HepG2 (cell line): ENCODE measurements around the gene RCC2. TPM values are rescaled to one million over a fixed set of nuclear protein-coding genes. Genes with fewer than 3 reads are reported as not detected.
"Not testable (repeated sequence)": the region's sequence is repeated elsewhere in the genome, so short reads cannot be mapped to it uniquely, and the experiment has no call there.

Experiments used
- ATAC-seq: fragments of 200-7000 bp; cut with Tn5 transposase; 3 replicates; pipeline ENCODE4 v1.9.1; 2020; ENCODE audit warnings: mild to moderate bottlenecking, moderate library complexity
- BruUV-seq: library from RNA; stranded (reverse); fragments of 400-500 nt; replicated peaks from 2 replicates; lab custom pipeline; 2021; lab: Mats Ljungman, UMichigan
- CTCF ChIA-PET: fragments of 300-600 bp; formaldehyde crosslinking; extraction: SDS; loops from one replicate; lab custom pipeline; 2021; ENCODE audit warnings: low total read pairs, inconsistent platforms, low intra/inter-chr PET ratio; lab: Yijun Ruan, JAX
- POLR2A ChIA-PET: fragments of 350-600 bp; sonication (Branson Sonifier 250); formaldehyde crosslinking; loops from one replicate; lab custom pipeline; 2020; ENCODE audit warnings: antibody characterized with exemption, inconsistent platforms; lab: Yijun Ruan, JAX
- DNase-seq: peaks from one replicate; pipeline ENCODE4 v3.0.0-alpha.2; 2015; ENCODE audit warnings: low spot score
- FAIRE-seq: peaks from 3 replicates; lab custom pipeline; 2011; peaks lifted over from hg19 to GRCh38; lab: Jason Lieb, UNC
- H2AFZ ChIP-seq: one replicate; pipeline ENCODE4 v1.6.1; 2011; ENCODE audit warnings: low read length, inconsistent platforms
- H3K27ac ChIP-seq: fragments of 300-600 bp; 3 replicates; pipeline ENCODE4 v1.8.0; 2011; ENCODE audit warnings: mixed run types, mild to moderate bottlenecking, mixed read lengths, low read length, inconsistent platforms; ENCODE audit not compliant: insufficient read depth; ENCODE audit errors: extremely low read length
- H3K27me3 ChIP-seq, 2 experiments: fragments of 200-600 bp in 1 of 2; 2 replicates in 1 of 2; 3 replicates in 1 of 2; pipeline versions ENCODE4 v1.6.0 to v1.8.0; 2011; ENCODE audit warnings: low read length in 2 of 2, mild to moderate bottlenecking in 2 of 2, moderate library complexity in 2 of 2, inconsistent platforms in 1 of 2; ENCODE audit not compliant: insufficient read depth in 2 of 2, control insufficient read depth in 1 of 2
- H3K36me3 ChIP-seq, 2 experiments: fragments of 200-600 bp in 1 of 2; replicated peaks in 1 of 2; 2 replicates in 1 of 2; 3 replicates in 1 of 2; pipeline versions ENCODE4 v1.5.1 to v1.8.0; 2011; ENCODE audit warnings: low read length in 2 of 2, inconsistent platforms in 1 of 2; ENCODE audit not compliant: insufficient read depth in 2 of 2, control insufficient read depth in 1 of 2
- H3K4me1 ChIP-seq: 2 replicates; pipeline ENCODE4 v1.5.1; 2012; ENCODE audit warnings: low read length, inconsistent platforms; ENCODE audit not compliant: insufficient read depth
- H3K4me2 ChIP-seq: 2 replicates; pipeline ENCODE4 v1.6.0; 2011; ENCODE audit warnings: low read depth, low read length, inconsistent platforms
- H3K4me3 ChIP-seq, 3 experiments: fragments of 200-600 bp in 1 of 3; sonication (generic), shearing (Covaris generic) in 1 of 3; replicated peaks in 1 of 3; 2 replicates each; pipeline ENCODE4 v1.5.1; 2011 to 2016; ENCODE audit warnings: low read length in 3 of 3, inconsistent platforms in 2 of 3, low read depth in 2 of 3, mild to moderate bottlenecking in 2 of 3, control low read depth in 1 of 3, mixed read lengths in 1 of 3; ENCODE audit not compliant: insufficient read depth in 1 of 3
- H3K79me2 ChIP-seq: one replicate; pipeline ENCODE4 v1.6.1; 2011; ENCODE audit warnings: low read length, inconsistent platforms; ENCODE audit not compliant: insufficient read depth
- H3K9ac ChIP-seq: 2 replicates; pipeline ENCODE4 v1.6.0; 2011; ENCODE audit warnings: mild to moderate bottlenecking, low read depth, low read length, inconsistent platforms; ENCODE audit not compliant: insufficient read depth
- H3K9me3 ChIP-seq: 2 replicates; pipeline ENCODE4 v1.5.1; 2012; ENCODE audit warnings: mild to moderate bottlenecking, low read length
- H4K20me1 ChIP-seq: 2 replicates; pipeline ENCODE4 v1.6.0; 2011; ENCODE audit warnings: inconsistent platforms, mild to moderate bottlenecking, low read length, moderate library complexity; ENCODE audit not compliant: insufficient read depth
- ATM ChIP-seq: fragments of 450-650 bp; IDR thresholded peaks from 2 replicates; pipeline ENCODE4 v1.7.1; 2017; ENCODE audit warnings: mild to moderate bottlenecking, borderline replicate concordance
- RAD21 ChIP-seq: fragments of 450-650 bp; formaldehyde crosslinking; IDR thresholded peaks from 2 replicates; pipeline ENCODE4 v1.5.0; 2020; ENCODE audit warnings: mild to moderate bottlenecking
- ZNF460 ChIP-seq: sonication (generic); formaldehyde crosslinking; IDR thresholded peaks from 2 replicates; pipeline ENCODE4 v1.5.1; 2020; ENCODE audit warnings: missing genetic modification reagents, mild to moderate bottlenecking, borderline replicate concordance
- WGBS: methylation state at CpG from one replicate; pipeline ENCODE4 v1.1.6; 2017; ENCODE audit warnings: low lambda C conversion rate; 5-methylcytosine and 5-hydroxymethylcytosine counted together
- in situ Hi-C: cut with HindIII; loops from 2 replicates; pipeline ENCODE4 v1.10.0; 2017; ENCODE audit warnings: low pct_unique_long_range_greater_than_20kb; ENCODE audit not compliant: extremely low pct_ligation_motif_present
- intact Hi-C: fragments of 100-400 bp; cut with micrococcal nuclease; formaldehyde crosslinking; loops from one replicate; pipeline ENCODE4 v1.10.0; 2022; ENCODE audit not compliant: unreplicated experiment
- polyA plus RNA-seq, 8 experiments: library from polyadenylated mRNA; depleted of rRNA in 3 of 8; stranded (reverse) in 7 of 8; unstranded in 1 of 8; fragments of >200 nt; fragmentation: Illumina TruSeq in 4 of 8; extraction: Trizol in 4 of 8; gene quantifications; 2 replicates each; pipeline versions ENCODE4 v1.2.1 to v1.2.3, GENCODE V29; 2011 to 2016; ENCODE audit warnings: low read depth in 4 of 8, missing spikeins in 1 of 8, mixed read lengths in 1 of 8; ENCODE audit not compliant: insufficient read depth in 1 of 8
- total RNA-seq, 5 experiments: library from RNA; depleted of rRNA; stranded (reverse); fragments of >200 nt; fragmentation: Illumina TruSeq; extraction: Trizol; gene quantifications; 2 replicates each; pipeline ENCODE4 v1.2.3, GENCODE V29; 2016; ENCODE audit warnings: low read depth in 1 of 5

Gene RCC2
- total and polyA plus RNA-seq, 2 of the 13 experiments (the other 11 are each of a cell fraction or from before 2014, with no cell fraction given): 20.5 to 55.8 TPM

DNA sequence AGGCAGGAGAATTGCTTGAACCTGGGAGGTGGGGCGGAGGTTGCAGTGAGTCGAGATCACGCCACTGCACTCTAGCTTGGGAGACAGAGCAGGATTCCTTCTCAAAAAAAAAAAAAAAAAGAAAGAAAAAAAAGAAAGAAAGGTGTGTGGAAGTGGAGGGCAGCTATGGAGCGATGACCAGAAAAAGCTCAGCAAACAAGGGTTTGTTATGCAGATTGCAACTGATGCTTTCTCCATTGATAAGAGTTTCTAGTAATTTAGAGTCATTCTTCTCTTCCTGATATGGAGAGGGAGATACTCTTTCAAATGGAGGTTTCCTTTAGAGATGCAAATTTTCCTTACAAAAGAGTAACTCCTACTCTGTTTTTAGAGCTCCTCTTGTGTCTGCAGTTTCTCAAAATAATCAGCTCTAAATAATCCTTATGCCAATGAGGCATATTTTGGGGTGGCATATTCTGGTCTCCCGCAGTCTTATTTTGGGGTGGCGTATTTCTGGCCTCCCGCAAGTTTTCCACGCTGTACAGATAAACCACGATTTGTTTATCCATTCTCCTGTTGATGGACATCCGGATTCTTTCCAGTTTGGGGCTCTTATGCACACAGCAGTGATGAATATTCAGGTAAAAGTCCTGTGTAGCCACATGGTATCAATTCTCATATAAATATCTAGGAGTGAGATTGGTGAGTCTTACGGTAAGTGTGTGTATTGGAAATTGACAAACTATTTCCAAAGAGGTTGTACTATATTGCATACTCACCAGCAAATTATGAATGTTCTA, 30.7 kb upstream of the RCC2 start:
- no peak for DNase-seq
- Histone ChIP-seq H2AFZ (no peak overlapping the region), H3K4me3 (no peak overlapping the region), H3K79me2 (no peaks in the 10 kb centered on the region), H3K27ac (no peak overlapping the region), H3K4me1 (peaks cover 10% of the 10 kb centered on the region; the same call in 1 of the 2 replicates), H4K20me1 (no peaks in the 10 kb centered on the region), H3K27me3 (no peaks in the 10 kb centered on the region), H3K9ac (no peak overlapping the region), H3K9me3 (no peaks in the 10 kb centered on the region), H3K36me3 (no peaks in the 10 kb centered on the region), H3K4me2 (no peak overlapping the region)
- ChIA-PET POLR2A (interaction anchor here (1.0 kb wide), 1 partner anchor 39 kb away, joined by 3 read pairs; no protein-coding TSS in a partner anchor), CTCF (no interaction called here)
- 58% methylated on average over 11 of the region's 11 CpGs for WGBS
- BruUV-seq: no TSS peak
- TF ChIP-seq ATM: no peak
- TF ChIP-seq RAD21 (CRISPR knock-in tag): no peak
- TF ChIP-seq ZNF460 (CRISPR knock-in tag): no peak
- no peak for FAIRE-seq
- ATAC-seq: no peak
- in situ Hi-C loops (no loop called here), intact Hi-C loops (no loop called here)

DNA sequence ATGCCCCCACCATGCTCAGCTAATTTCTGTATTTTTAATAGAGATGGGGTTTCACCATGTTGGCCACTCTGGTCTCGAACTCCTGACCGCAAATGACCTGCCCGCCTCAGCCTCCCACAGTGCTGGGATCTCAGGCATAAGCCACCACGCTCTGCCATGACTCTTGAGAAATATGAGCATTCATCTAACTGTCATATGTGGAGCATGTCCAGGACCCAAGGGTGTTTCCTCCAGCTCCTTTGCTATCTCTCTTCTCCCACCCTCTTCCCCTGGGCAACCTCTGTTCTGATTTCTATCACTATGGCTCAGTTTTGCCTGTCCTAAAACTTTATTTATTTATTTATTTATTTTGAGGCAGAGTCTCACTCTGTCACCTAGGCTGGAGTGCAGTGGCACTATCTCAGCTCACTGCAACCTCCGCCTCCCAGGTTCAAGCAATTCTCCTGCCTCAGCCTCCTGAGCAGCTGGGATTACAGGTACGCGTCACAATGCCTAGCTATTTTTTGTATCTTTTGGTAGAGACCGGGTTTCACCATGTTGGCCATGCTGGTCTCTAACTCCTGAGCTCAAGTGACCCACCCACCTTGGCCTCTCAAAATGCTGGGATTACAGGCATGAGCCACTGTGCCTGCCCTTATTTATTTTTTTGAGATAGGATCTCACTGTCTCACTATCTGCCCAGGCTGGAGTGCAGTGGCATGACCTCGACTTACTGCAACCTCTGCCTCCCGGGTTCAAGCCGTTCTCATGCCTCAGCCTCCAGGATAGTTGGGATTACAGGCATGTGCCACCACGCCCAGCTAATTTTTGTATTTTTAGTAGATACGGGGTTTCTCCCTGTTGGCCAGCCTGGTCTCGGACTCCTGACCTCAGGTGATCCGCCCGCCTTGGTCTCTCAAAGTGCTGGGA, 29.1 kb upstream of the RCC2 start:
- FAIRE-seq, in situ Hi-C loops, DNase-seq: not testable (repeated sequence)

More for the DNA sequence above, 29.1 kb upstream of the RCC2 start:
- intact Hi-C loops, H3K79me2 ChIP-seq, H3K4me3 ChIP-seq, BruUV-seq, H3K9me3 ChIP-seq, H2AFZ ChIP-seq, H3K9ac ChIP-seq, POLR2A ChIA-PET, ATAC-seq, H4K20me1 ChIP-seq, H3K27ac ChIP-seq, H3K4me2 ChIP-seq, H3K27me3 ChIP-seq, H3K36me3 ChIP-seq, CTCF ChIA-PET: not testable (repeated sequence)
- peaks cover 10% of the 10 kb centered on the region; the same call in 1 of the 2 replicates for H3K4me1 ChIP-seq
- WGBS: 55% methylated on average over 16 of the region's 16 CpGs
